ENCODE results near the gene DCDC2C. TPM values are rescaled to one million over a fixed set of nuclear protein-coding genes. Genes with fewer than 3 reads are reported as not detected.

Gene DCDC2C
- total RNA-seq, 1 experiment from 2014 or later = not detected

- H3K9me3 ChIP-seq (ENCODE audit: control insufficient read depth, insufficient read depth, low read depth, low read length) = no peaks in the 10 kb centered on the region
- in situ Hi-C loops (cut with HindIII; ENCODE audit: low pct_unique_long_range_greater_than_20kb, low sequenced_read_pairs) = no loop called here
- CTCF ChIA-PET = no interaction called here
- intact Hi-C loops (cut with micrococcal nuclease; ENCODE audit: unreplicated experiment) = no loop called here
- no peaks in the 10 kb centered on the region for H3K36me3 ChIP-seq (ENCODE audit: control insufficient read depth, insufficient read depth, low read length)
- no peak for ATAC-seq
- POLR2A ChIA-PET = no interaction called here
- no peak overlapping the region for H3K4me3 ChIP-seq (ENCODE audit: low read depth in 2 of 2, low read length in 2 of 2)
- no peak overlapping the region for H3K27ac ChIP-seq (ENCODE audit: low read length)
- H3K4me1 ChIP-seq (ENCODE audit: control insufficient read depth, insufficient read depth, low read length) = no peaks in the 10 kb centered on the region
- no peak for DNase-seq (ENCODE audit: low read depth, low spot score)
- no peaks in the 10 kb centered on the region for H3K27me3 ChIP-seq (ENCODE audit: control insufficient read depth, insufficient read depth, low read length)
- TF ChIP-seq TCF7L2 (IDR thresholded peaks at IDR 0.05; ENCODE audit: low read depth, low read length) (no peak), REST (IDR thresholded peaks at IDR 0.05; ENCODE audit: insufficient read depth in 1 of 2, low read depth in 2 of 2, low read length in 1 of 2) (no peak), POLR2AphosphoS5 (IDR thresholded peaks at IDR 0.05; ENCODE audit: low read depth, low read length) (no peak), SIN3A (IDR thresholded peaks at IDR 0.05; ENCODE audit: borderline replicate concordance, insufficient read depth, low read depth, low read length) (no peak), CTCF (IDR thresholded peaks at IDR 0.05) (no peak)
- BruUV-seq (replicated peaks) = no TSS peak
Observed at GRCh38 chr2:3679616-3680393, 23.6 kb upstream of the DCDC2C start.

- no TSS peak for BruUV-seq (replicated peaks)
- Histone ChIP-seq H3K9me3 (ENCODE audit: control insufficient read depth, insufficient read depth, low read depth, low read length) (no peaks in the 10 kb centered on the region), H3K36me3 (ENCODE audit: control insufficient read depth, insufficient read depth, low read length) (no peaks in the 10 kb centered on the region), H3K4me1 (ENCODE audit: control insufficient read depth, insufficient read depth, low read length) (no peaks in the 10 kb centered on the region), H3K4me3 (ENCODE audit: low read depth in 2 of 2, low read length in 2 of 2) (no peak overlapping the region), H3K27ac (ENCODE audit: low read length) (no peak overlapping the region), H3K27me3 (ENCODE audit: control insufficient read depth, insufficient read depth, low read length) (no peaks in the 10 kb centered on the region)
- ChIA-PET CTCF (no interaction called here), POLR2A (no interaction called here)
- DNase-seq (ENCODE audit: low read depth, low spot score) (no peak), ATAC-seq (no peak)
- in situ Hi-C loops (cut with HindIII; ENCODE audit: low pct_unique_long_range_greater_than_20kb, low sequenced_read_pairs) (no loop called here), intact Hi-C loops (cut with micrococcal nuclease; ENCODE audit: unreplicated experiment) (no loop called here)
- no peak for TF ChIP-seq REST (IDR thresholded peaks at IDR 0.05; ENCODE audit: insufficient read depth in 1 of 2, low read depth in 2 of 2, low read length in 1 of 2)
- no peak for TF ChIP-seq TCF7L2 (IDR thresholded peaks at IDR 0.05; ENCODE audit: low read depth, low read length)
- TF ChIP-seq CTCF (IDR thresholded peaks at IDR 0.05) = no peak
- TF ChIP-seq SIN3A (IDR thresholded peaks at IDR 0.05; ENCODE audit: borderline replicate concordance, insufficient read depth, low read depth, low read length) = no peak
- TF ChIP-seq POLR2AphosphoS5 (IDR thresholded peaks at IDR 0.05; ENCODE audit: low read depth, low read length) = no peak
Observed at GRCh38 chr2:3680548-3681345, 22.6 kb upstream of the DCDC2C start.

Measured in Panc1 (cell line).